Aorta (tissue), 5 donors: ENCODE results near the gene ANXA6. TPM values are rescaled to one million over a fixed set of nuclear protein-coding genes. Genes with fewer than 3 reads are reported as not detected.
A peak's percentile ranks its signal among the peaks of the same experiment; 100 is the strongest.

Experiments
- ATAC-seq: fragments of 200-7000 bp; cut with Tn5 transposase; one replicate; pipeline ENCODE4 v1.9.1; 2022; ENCODE audit warnings: moderate library complexity; ENCODE audit not compliant: low FRiP score
- DNase-seq, 2 donors: peaks; one replicate each; pipeline ENCODE4 v3.0.0-alpha.2; 2020
- H3K27ac ChIP-seq, 2 donors: one replicate each; pipeline ENCODE4 v1.5.1; 2013; ENCODE audit warnings: low read length in 2 of 2, mild to moderate bottlenecking in 2 of 2, moderate library complexity in 2 of 2, control low read depth in 1 of 2, inconsistent platforms in 1 of 2, low read depth in 1 of 2
- H3K27me3 ChIP-seq, 2 donors: one replicate each; pipeline ENCODE4 v1.6.1; 2013; ENCODE audit warnings: control low read depth in 1 of 2, low read length in 1 of 2, mild to moderate bottlenecking in 1 of 2, moderate library complexity in 1 of 2; ENCODE audit not compliant: insufficient read depth in 2 of 2, control insufficient read depth in 1 of 2
- H3K36me3 ChIP-seq, 2 donors: one replicate each; pipeline ENCODE4 v1.6.1; 2013; ENCODE audit warnings: control low read depth in 1 of 2, low read length in 1 of 2, mild to moderate bottlenecking in 1 of 2; ENCODE audit not compliant: insufficient read depth in 2 of 2, control insufficient read depth in 1 of 2
- H3K4me1 ChIP-seq, 2 donors: one replicate each; pipeline ENCODE4 v1.6.1; 2013; ENCODE audit warnings: low read length in 2 of 2, control low read depth in 1 of 2, mild to moderate bottlenecking in 1 of 2, moderate library complexity in 1 of 2; ENCODE audit not compliant: insufficient read depth in 2 of 2, control insufficient read depth in 1 of 2
- H3K4me3 ChIP-seq, 2 donors: one replicate each; pipeline ENCODE4 v1.5.1; 2013; ENCODE audit warnings: low read length in 2 of 2, control low read depth in 1 of 2, mild to moderate bottlenecking in 1 of 2
- H3K9me3 ChIP-seq: one replicate; pipeline ENCODE4 v1.6.1; 2013; ENCODE audit warnings: mild to moderate bottlenecking, low read length; ENCODE audit not compliant: control insufficient read depth
- WGBS, 2 donors: extraction: QIAGEN DNeasy Blood & Tissue Kit; methylation state at CpG; one replicate each; pipeline ENCODE4 v1.1.7; 2013; 5-methylcytosine and 5-hydroxymethylcytosine counted together
- intact Hi-C, 2 donors: fragments of 100-400 bp; cut with DNase I; formaldehyde crosslinking; loops; one replicate each; pipeline versions ENCODE4 v1.14.2 to v1.15.0; 2022
- polyA plus RNA-seq, 2 donors: library from polyadenylated mRNA; stranded (reverse); fragments of 200-250 nt; gene quantifications; one replicate each; pipeline ENCODE4 v1.2.3, GENCODE V29; 2013
- total RNA-seq, 2 donors: library from RNA; stranded (reverse); fragmentation: NEBNext Ultra II Directional; extraction: Animal tissue kit (Norgen Biotek cat#: 25700); gene quantifications; one replicate each; pipeline ENCODE4 v1.2.1, GENCODE V29; 2021
- donor health status: healthy with polysubstance abuse.
- donor health status: Bipolar disorder and iron deficiency.
- donor health status: DM: no; HTN: no; CAD: no.
- donor health status: DM: no; HTN: no; CAD: no.
- donor health status: DM: yes; HTN: yes; CAD: no.

Gene ANXA6
- total and polyA plus RNA-seq, 4 donors, result 93.4 to 284 (median 232) TPM

DNA sequence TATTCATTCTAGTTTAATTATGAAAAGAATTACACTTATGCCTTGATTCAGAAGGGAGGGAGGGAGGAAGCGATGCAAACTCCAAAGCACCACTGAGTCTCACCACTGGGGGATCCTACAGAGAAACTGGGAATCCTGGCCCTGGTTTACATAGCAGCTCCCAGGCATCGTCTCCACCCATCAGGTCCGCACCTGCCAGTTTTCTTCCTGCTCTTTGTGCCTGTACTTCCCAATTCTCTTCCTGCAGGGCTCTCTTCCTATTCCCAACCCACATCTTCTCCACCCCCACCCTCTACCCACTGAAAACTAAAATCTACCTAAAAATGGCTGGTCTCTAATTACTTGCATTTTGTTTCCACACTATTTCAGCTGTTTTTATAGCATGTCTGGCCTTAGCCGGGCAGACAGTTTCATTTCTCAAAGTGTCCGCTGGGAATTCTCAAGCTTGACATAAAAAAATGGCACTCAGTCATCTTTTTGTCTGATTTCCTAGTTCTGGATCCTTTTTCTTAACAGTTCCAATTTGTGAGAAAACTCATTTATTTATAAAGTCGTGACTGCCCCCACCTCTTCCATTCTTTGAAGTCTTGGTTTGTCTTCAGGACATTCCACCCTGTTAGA is 75.2 kb downstream of the ANXA6 start:
- DNase-seq (no peak), ATAC-seq (no peak)
- Histone ChIP-seq H3K4me1 (no peaks in the 10 kb centered on the region), H3K9me3 (no peaks in the 10 kb centered on the region), H3K36me3 (no peaks in the 10 kb centered on the region), H3K27me3 (no peaks in the 10 kb centered on the region), H3K27ac (no peak overlapping the region), H3K4me3 (no peak overlapping the region)
- WGBS, 2 donors, result 48 to 66% methylated on average over 6 of the region's 6 CpGs
- intact Hi-C loops, result no loop called here

GRCh38 chr5:151081431-151082281 is 75.9 kb downstream of the ANXA6 start:
- no peaks in the 10 kb centered on the region for H3K36me3 ChIP-seq
- DNase-seq (no peak), ATAC-seq (no peak)
- no peaks in the 10 kb centered on the region for H3K4me1 ChIP-seq
- peak overlapping the region; percentile 74 to 90 for H3K27ac ChIP-seq
- WGBS, 2 donors, result 13 to 17% methylated on average over 15 of the region's 15 CpGs
- no peaks in the 10 kb centered on the region for H3K9me3 ChIP-seq
- intact Hi-C loops, result no loop called here
- peak overlapping the region; percentile 57 to 82 for H3K4me3 ChIP-seq
- H3K27me3 ChIP-seq, result no peaks in the 10 kb centered on the region

DNA sequence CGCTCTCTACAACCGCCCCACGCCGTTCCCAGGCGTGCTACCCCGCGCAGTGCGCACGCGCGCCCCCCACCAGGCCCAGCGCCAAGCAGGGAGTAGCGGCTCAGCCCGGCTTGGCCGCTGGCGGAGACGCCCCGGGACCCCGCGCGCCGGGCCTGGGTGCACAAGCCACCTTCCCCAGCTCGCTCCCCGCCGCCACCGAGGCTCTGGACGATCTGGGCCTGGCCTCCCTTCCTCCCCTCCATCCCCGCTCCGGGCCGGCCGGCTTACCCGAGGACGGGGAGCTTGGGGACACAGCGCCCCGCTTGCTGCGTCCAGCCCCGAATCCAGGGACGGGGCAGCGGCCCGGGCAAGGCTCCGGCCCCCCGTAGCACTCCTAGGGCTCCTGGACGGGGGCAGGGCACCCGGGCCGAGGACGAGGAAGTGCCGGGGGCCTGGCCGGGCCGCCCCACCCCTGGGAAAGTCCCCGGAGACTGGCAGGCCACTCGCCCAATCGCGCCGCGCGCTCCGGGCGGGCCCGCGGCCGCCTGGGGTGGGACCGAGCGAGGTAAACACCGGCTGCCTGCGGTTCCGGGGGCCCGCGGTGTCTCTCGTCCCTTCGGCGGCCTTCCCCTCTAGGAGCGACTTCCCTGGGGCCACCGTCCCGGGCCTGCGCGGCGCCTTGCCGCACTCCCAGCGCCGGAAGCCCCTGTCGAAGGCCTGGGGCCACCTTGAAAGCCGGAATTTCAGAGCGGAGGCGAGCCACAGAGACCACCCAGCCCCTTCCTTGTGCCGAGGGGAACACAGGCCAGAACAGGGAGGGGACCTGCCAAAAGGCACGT is 76.8 kb downstream of the ANXA6 start, which contains the start of gene TNIP1:
Gene TNIP1 (minus strand): TSS at position 422 of the 818 bp plus-strand sequence. CDS start 15,939 bp downstream, outside the sequence.
- WGBS, 2 donors, result 0 to 1% methylated on average over 68 to 86 of the region's 86 CpGs
- Histone ChIP-seq H3K9me3 (no peaks in the 10 kb centered on the region), H3K27me3 (no peaks in the 10 kb centered on the region), H3K4me1 (no peaks in the 10 kb centered on the region), H3K36me3 (no peaks in the 10 kb centered on the region), H3K4me3 (peak within 1 kb of the TSS; percentile 57 to 82), H3K27ac (peak within 1 kb of the TSS; percentile 74 to 90)
- peak; percentile 97 for ATAC-seq
- peak; percentile 96 to 98 for DNase-seq
- intact Hi-C loops, result no loop called here

- ATAC-seq, result no peak
- intact Hi-C loops, result no loop called here
- H3K4me1 ChIP-seq, result no peaks in the 10 kb centered on the region
- no peaks in the 10 kb centered on the region for H3K36me3 ChIP-seq
- no peaks in the 10 kb centered on the region for H3K27me3 ChIP-seq
- no peaks in the 10 kb centered on the region for H3K9me3 ChIP-seq
- WGBS, 2 donors, result 3 to 4% methylated on average over 21 of the region's 21 CpGs
- DNase-seq, result no peak
- H3K27ac ChIP-seq, result peak overlapping the region in 1 of 2 donors; percentile 77
- H3K4me3 ChIP-seq, result peak overlapping the region; percentile 52 to 82
Observed at GRCh38 chr5:151079838-151080612, 77.6 kb downstream of the ANXA6 start.

DNA sequence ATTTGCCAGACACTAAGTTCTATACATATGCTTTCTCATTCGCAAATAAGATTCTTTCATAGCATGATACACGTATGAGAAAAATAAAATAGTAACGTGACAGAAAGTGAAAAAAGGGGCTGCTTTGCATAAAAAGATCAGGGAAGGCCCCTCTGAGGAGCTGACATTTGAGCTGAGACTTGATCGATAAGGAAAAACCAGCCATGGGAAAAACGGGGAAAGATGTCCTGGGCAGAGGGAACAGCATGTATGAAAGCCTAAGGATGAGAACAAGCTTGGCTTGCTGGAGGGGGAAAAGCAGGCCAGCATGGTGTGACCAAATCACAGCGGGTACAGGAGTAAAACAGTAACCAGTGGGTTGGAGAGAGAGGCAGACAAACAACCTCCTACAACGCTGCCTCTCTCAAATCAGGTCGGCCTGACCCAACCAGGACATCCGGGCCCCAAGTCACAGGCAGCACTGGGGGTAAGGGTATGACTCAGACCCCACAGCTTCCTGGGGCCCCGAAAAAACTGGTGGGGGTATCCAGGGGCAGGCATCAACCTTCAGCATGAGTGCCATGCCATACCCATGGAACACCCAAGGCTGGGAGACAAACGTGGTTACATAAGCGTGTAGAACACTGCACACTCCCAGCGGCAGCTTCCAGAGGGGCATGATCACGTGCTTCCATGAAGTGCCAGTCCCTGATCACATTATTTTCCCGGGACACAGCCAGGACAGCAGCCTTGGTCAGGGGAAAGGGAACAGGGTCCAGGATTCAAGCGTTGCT is 78.9 kb downstream of the ANXA6 start:
- ATAC-seq (no peak), DNase-seq (peak in 1 of 2 donors; percentile 59)
- Histone ChIP-seq H3K4me3 (no peak overlapping the region), H3K4me1 (no peaks in the 10 kb centered on the region), H3K27me3 (no peaks in the 10 kb centered on the region), H3K36me3 (no peaks in the 10 kb centered on the region), H3K9me3 (no peaks in the 10 kb centered on the region), H3K27ac (no peak overlapping the region)
- intact Hi-C loops, result no loop called here
- WGBS, 2 donors, result 86 to 90% methylated on average over 16 of the region's 16 CpGs

DNA sequence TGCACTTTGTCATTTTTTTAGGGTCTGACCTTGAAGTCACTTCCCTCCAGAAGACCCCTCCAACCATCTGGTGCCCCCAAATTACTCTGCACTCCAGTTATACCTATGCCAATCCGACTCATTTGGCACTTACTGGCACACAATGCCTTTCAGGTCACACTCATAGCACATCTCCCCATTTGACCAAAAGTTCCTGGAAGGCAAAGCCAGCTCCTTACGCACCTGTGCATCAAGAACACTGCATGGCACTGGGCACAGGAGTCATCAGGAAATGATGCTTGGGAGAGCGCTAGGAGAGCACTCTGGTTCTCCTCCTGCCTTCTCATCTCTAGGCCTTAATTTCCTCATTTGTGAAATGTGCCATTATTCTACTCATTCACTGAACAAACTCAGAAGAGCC is 79.6 kb downstream of the ANXA6 start:
- 96 to 99% methylated on average over 3 of the region's 3 CpGs for WGBS, 2 donors
- Histone ChIP-seq H3K4me1 (no peaks in the 10 kb centered on the region), H3K27me3 (no peaks in the 10 kb centered on the region), H3K4me3 (no peak overlapping the region), H3K9me3 (no peaks in the 10 kb centered on the region), H3K27ac (no peak overlapping the region), H3K36me3 (no peaks in the 10 kb centered on the region)
- ATAC-seq, result no peak
- intact Hi-C loops, result no loop called here
- peak in 1 of 2 donors; percentile 11 for DNase-seq

- Histone ChIP-seq H3K4me3 (no peak overlapping the region), H3K27me3 (no peaks in the 10 kb centered on the region), H3K9me3 (no peaks in the 10 kb centered on the region), H3K36me3 (no peaks in the 10 kb centered on the region), H3K4me1 (no peaks in the 10 kb centered on the region), H3K27ac (no peak overlapping the region)
- no peak for ATAC-seq
- 96 to 97% methylated on average over 9 of the region's 9 CpGs for WGBS, 2 donors
- intact Hi-C loops, result no loop called here
- DNase-seq, result peak in 1 of 2 donors; percentile 47
Observed at GRCh38 chr5:151077419-151077818, 80.2 kb downstream of the ANXA6 start.
